HEK293 (cell line): ENCODE results near the gene EIF2A.

Source experiments
- BCL11A ChIP-seq: fragments of 450-650 bp; formaldehyde crosslinking; IDR thresholded peaks from 2 replicates; pipeline ENCODE4 v1.5.1; 2016; ENCODE audit warnings: low read depth, missing biosample characterization, missing genetic modification characterization
- CTCF ChIP-seq: fragments of 450-650 bp; formaldehyde crosslinking; IDR thresholded peaks from 2 replicates; pipeline ENCODE4 v1.5.1; 2016; ENCODE audit warnings: missing biosample characterization, missing genetic modification characterization
- GFI1B ChIP-seq: fragments of 450-650 bp; formaldehyde crosslinking; IDR thresholded peaks from 2 replicates; pipeline ENCODE4 v1.5.1; 2016; ENCODE audit warnings: missing biosample characterization, missing genetic modification characterization
- INSM2 ChIP-seq: fragments of 450-650 bp; formaldehyde crosslinking; IDR thresholded peaks from 2 replicates; pipeline ENCODE4 v1.5.1; 2016; ENCODE audit warnings: missing biosample characterization, missing genetic modification characterization
- PATZ1 ChIP-seq: fragments of 450-650 bp; formaldehyde crosslinking; IDR thresholded peaks from 2 replicates; pipeline ENCODE4 v1.5.1; 2016; ENCODE audit warnings: missing biosample characterization, missing genetic modification characterization
- REPIN1 ChIP-seq: fragments of 450-650 bp; formaldehyde crosslinking; IDR thresholded peaks from 2 replicates; pipeline ENCODE4 v1.5.1; 2017; ENCODE audit warnings: missing biosample characterization, missing genetic modification characterization, low read depth
- REST ChIP-seq: fragments of 450-650 bp; formaldehyde crosslinking; IDR thresholded peaks from 2 replicates; pipeline ENCODE4 v1.5.1; 2016; ENCODE audit warnings: missing biosample characterization, missing genetic modification characterization
- ZFP41 ChIP-seq: fragments of 450-650 bp; formaldehyde crosslinking; IDR thresholded peaks from 2 replicates; pipeline ENCODE4 v1.5.1; 2016; ENCODE audit warnings: missing biosample characterization, missing genetic modification characterization, borderline replicate concordance
- ZNF112 ChIP-seq: fragments of 450-650 bp; formaldehyde crosslinking; IDR thresholded peaks from 2 replicates; pipeline ENCODE4 v1.5.0; 2017; ENCODE audit warnings: missing biosample characterization, missing genetic modification characterization
- ZNF214 ChIP-seq: fragments of 450-650 bp; formaldehyde crosslinking; IDR thresholded peaks from 2 replicates; pipeline ENCODE4 v1.5.1; 2017; ENCODE audit warnings: missing biosample characterization, mild to moderate bottlenecking, missing genetic modification characterization, borderline replicate concordance
- ZNF239 ChIP-seq: fragments of 450-650 bp; formaldehyde crosslinking; IDR thresholded peaks from 2 replicates; pipeline ENCODE4 v1.5.1; 2016; ENCODE audit warnings: missing biosample characterization, missing genetic modification characterization
- ZNF280D ChIP-seq: fragments of 450-650 bp; formaldehyde crosslinking; IDR thresholded peaks from 2 replicates; pipeline ENCODE4 v1.5.1; 2016; ENCODE audit warnings: missing biosample characterization, missing genetic modification characterization
- ZNF292 ChIP-seq: fragments of 450-650 bp; formaldehyde crosslinking; IDR thresholded peaks from 2 replicates; pipeline ENCODE4 v1.5.1; 2016; ENCODE audit warnings: low read depth, missing biosample characterization, missing genetic modification characterization, borderline replicate concordance
- ZNF302 ChIP-seq: fragments of 450-650 bp; formaldehyde crosslinking; IDR thresholded peaks from 2 replicates; pipeline ENCODE4 v1.5.1; 2016; ENCODE audit warnings: missing biosample characterization, missing genetic modification characterization, low read depth
- ZNF37A ChIP-seq: fragments of 450-650 bp; IDR thresholded peaks from 2 replicates; pipeline ENCODE4 v1.5.1; 2018; ENCODE audit warnings: missing biosample characterization, missing genetic modification characterization
- ZNF426 ChIP-seq: fragments of 450-650 bp; formaldehyde crosslinking; IDR thresholded peaks from 2 replicates; pipeline ENCODE4 v1.5.1; 2017; ENCODE audit warnings: missing biosample characterization, missing genetic modification characterization, mild to moderate bottlenecking, inconsistent platforms, moderate library complexity
- ZNF513 ChIP-seq: fragments of 450-650 bp; IDR thresholded peaks from 2 replicates; pipeline ENCODE4 v1.5.1; 2018; ENCODE audit warnings: missing biosample characterization, missing genetic modification characterization
- ZNF571 ChIP-seq: fragments of 450-650 bp; formaldehyde crosslinking; IDR thresholded peaks from 2 replicates; pipeline ENCODE4 v1.5.0; 2017; ENCODE audit warnings: missing biosample characterization, missing genetic modification characterization
- ZNF621 ChIP-seq: fragments of 450-650 bp; formaldehyde crosslinking; IDR thresholded peaks from 2 replicates; pipeline ENCODE4 v1.5.1; 2017; ENCODE audit warnings: missing biosample characterization, missing genetic modification characterization
- ZNF664 ChIP-seq: fragments of 450-650 bp; formaldehyde crosslinking; IDR thresholded peaks from 2 replicates; pipeline ENCODE4 v1.5.1; 2016; ENCODE audit warnings: missing biosample characterization, missing genetic modification characterization
- ZNF677 ChIP-seq: fragments of 450-650 bp; IDR thresholded peaks from 2 replicates; pipeline ENCODE4 v1.5.0; 2018; ENCODE audit warnings: missing biosample characterization, mild to moderate bottlenecking, missing genetic modification characterization, moderate library complexity
- ZNF791 ChIP-seq: fragments of 450-650 bp; formaldehyde crosslinking; IDR thresholded peaks from 2 replicates; pipeline ENCODE4 v1.5.1; 2016; ENCODE audit warnings: missing biosample characterization, missing genetic modification characterization
- ZNF792 ChIP-seq: fragments of 450-650 bp; formaldehyde crosslinking; IDR thresholded peaks from 2 replicates; pipeline ENCODE4 v1.5.1; 2016; ENCODE audit warnings: missing biosample characterization, missing genetic modification characterization

The EIF2A gene

GRCh38 chr3:150603153-150603979 is 56.8 kb downstream of the EIF2A start, which contains the start of gene SELENOT (continued):
- no peak for TF ChIP-seq ZNF513 (tag by site-specific recombination)
- TF ChIP-seq REST, result peak; percentile 70; the same call in 1 of the 2 replicates
- no peak for TF ChIP-seq ZNF426
- TF ChIP-seq ZNF791 (tag by site-specific recombination), result no peak
- no peak for TF ChIP-seq ZNF214 (tag by site-specific recombination)
- TF ChIP-seq BCL11A, result no peak
- no peak for TF ChIP-seq ZNF292
- TF ChIP-seq ZNF280D (tag by site-specific recombination), result no peak
- TF ChIP-seq ZNF112 (tag by site-specific recombination), result no peak
- no peak for TF ChIP-seq ZNF571 (tag by site-specific recombination)
- TF ChIP-seq ZNF37A, result no peak
- TF ChIP-seq REPIN1 (tag by site-specific recombination), result peak; percentile 55; the same call in 1 of the 2 replicates
- no peak for TF ChIP-seq INSM2
- no peak for TF ChIP-seq ZFP41 (tag by site-specific recombination)
- TF ChIP-seq ZNF239 (tag by site-specific recombination), result no peak
- peak; percentile 72 for TF ChIP-seq GFI1B (tag by site-specific recombination)
- no peak for TF ChIP-seq ZNF664 (tag by site-specific recombination)
- TF ChIP-seq ZNF792 (tag by site-specific recombination), result peak; percentile 88; the same call in 1 of the 2 replicates
- no peak for TF ChIP-seq ZNF677
- TF ChIP-seq ZNF302 (tag by site-specific recombination), result no peak
- no peak for TF ChIP-seq ZNF621
- TF ChIP-seq PATZ1 (tag by site-specific recombination), result peak; percentile 41; the same call in 1 of the 2 replicates
- TF ChIP-seq CTCF (tag by site-specific recombination), result peak; percentile 97
